HUDEP-2 (cell line): ENCODE results near the gene NCOR2.
A peak's percentile ranks its signal among the peaks of the same experiment; 100 is the strongest.

Experiments
- DNase-seq, 76 experiments: peaks; one replicate each; lab custom pipeline; 2025; ENCODE audit not compliant: unreplicated experiment in 76 of 76; lab: John Stamatoyannopoulos, UW

The NCOR2 gene

GRCh38 chr12:124578445-124578844 is 11.0 kb upstream of the NCOR2 start:
- no peak for DNase-seq

GRCh38 chr12:124577986-124578385 is 10.6 kb upstream of the NCOR2 start:
- DNase-seq: no peak

- DNase-seq: no peak
Measured at GRCh38 chr12:124577374-124577773, 10.0 kb upstream of the NCOR2 start.

- no peak for DNase-seq
Measured at GRCh38 chr12:124576061-124576650, 8.7 kb upstream of the NCOR2 start.

GRCh38 chr12:124573839-124574786 is 6.7 kb upstream of the NCOR2 start:
- no peak for DNase-seq

- no peak for DNase-seq
Measured at GRCh38 chr12:124571556-124571955, 4.1 kb upstream of the NCOR2 start.

GRCh38 chr12:124570810-124571209 is 3.4 kb upstream of the NCOR2 start:
- no peak for DNase-seq

- DNase-seq: no peak
Measured at GRCh38 chr12:124569375-124570148, 2.1 kb upstream of the NCOR2 start.

- DNase-seq: peak in 7 of 76 experiments; percentile 2 to 23 (median 18)
Measured at GRCh38 chr12:124568431-124569374, 1.3 kb upstream of the NCOR2 start.

- peak in 64 of 76 experiments; percentile 1 to 77 (median 58) for DNase-seq
Measured at GRCh38 chr12:124567673-124568373, 411 bp upstream of the NCOR2 start.

- DNase-seq: peak in 50 of 76 experiments; percentile 14 to 77 (median 47)
Measured at GRCh38 chr12:124566161-124566996, 1.0 kb downstream of the NCOR2 start.

- DNase-seq: no peak
Measured at GRCh38 chr12:124565656-124566160, 1.7 kb downstream of the NCOR2 start.

GRCh38 chr12:124564971-124565491 is 2.4 kb downstream of the NCOR2 start:
- DNase-seq: no peak

- no peak for DNase-seq
Measured at GRCh38 chr12:124564232-124564958, 3.0 kb downstream of the NCOR2 start.

- no peak for DNase-seq
Measured at GRCh38 chr12:124563809-124564208, 3.6 kb downstream of the NCOR2 start.

- no peak for DNase-seq
Measured at GRCh38 chr12:124563401-124563800, 4.0 kb downstream of the NCOR2 start.

- DNase-seq: no peak
Measured at GRCh38 chr12:124562796-124563181, 4.6 kb downstream of the NCOR2 start.
